Measurements from ENCODE around the gene OR4C45.
"Not testable (repeated sequence)": the region's sequence is repeated elsewhere in the genome, so short reads cannot be mapped to it uniquely, and the experiment has no call there.

OR4C45 gene

GRCh38 chr11:50078001-50078400 is 45.3 kb downstream of the OR4C45 start:
- H3F3A ChIP-seq (ENCODE audit: low read depth), result no peaks in the 10 kb centered on the region
- no peaks in the 10 kb centered on the region for H3K36me3 ChIP-seq (ENCODE audit: insufficient read depth, low read length)
- H3K9me2 ChIP-seq (replicated peaks; ENCODE audit: low read depth, low read length), result no peaks in the 10 kb centered on the region
- no peak for TF ChIP-seq EZH2phosphoT487 (IDR thresholded peaks at IDR 0.05; ENCODE audit: borderline replicate concordance)
- TF ChIP-seq CTCF (conservative IDR thresholded peaks at IDR 0.05; ENCODE audit: low read length), result no peak
- no peak overlapping the region for H3K4me2 ChIP-seq (ENCODE audit: low read depth, low read length, poor library complexity, severe bottlenecking)
- no peaks in the 10 kb centered on the region for H3K4me1 ChIP-seq (ENCODE audit: insufficient read depth, low read length, poor library complexity, severe bottlenecking)
- H3K9ac ChIP-seq (ENCODE audit: low read depth, low read length, poor library complexity, severe bottlenecking), result no peak overlapping the region
- H3K4me3 ChIP-seq (ENCODE audit: low read length, poor library complexity, severe bottlenecking), result no peak overlapping the region
- H2AFZ ChIP-seq (ENCODE audit: low read length), result no peak overlapping the region
- no peaks in the 10 kb centered on the region for H3K79me2 ChIP-seq (ENCODE audit: insufficient read depth, low read length)
- H4K20me1 ChIP-seq (ENCODE audit: insufficient read depth, low read length, poor library complexity, severe bottlenecking), result no peaks in the 10 kb centered on the region
- peaks cover 9% of the 10 kb centered on the region; the same call in 1 of the 2 replicates for H3K9me3 ChIP-seq (ENCODE audit: insufficient read depth, low read depth, low read length)
- H3K27me3 ChIP-seq (ENCODE audit: insufficient read depth, low read length, poor library complexity, severe bottlenecking), result no peaks in the 10 kb centered on the region

GRCh38 chr11:50078946-50079345 is 46.3 kb downstream of the OR4C45 start:
- not testable (repeated sequence) for H3K4me2 ChIP-seq (ENCODE audit: low read depth, low read length, poor library complexity, severe bottlenecking); H3K79me2 ChIP-seq (ENCODE audit: insufficient read depth, low read length); H3K9me2 ChIP-seq (replicated peaks; ENCODE audit: low read depth, low read length); H3K27me3 ChIP-seq (ENCODE audit: insufficient read depth, low read length, poor library complexity, severe bottlenecking); H3K9me3 ChIP-seq (ENCODE audit: insufficient read depth, low read depth, low read length); H4K20me1 ChIP-seq (ENCODE audit: insufficient read depth, low read length, poor library complexity, severe bottlenecking); H3K4me3 ChIP-seq (ENCODE audit: low read length, poor library complexity, severe bottlenecking); H3K9ac ChIP-seq (ENCODE audit: low read depth, low read length, poor library complexity, severe bottlenecking); H3K36me3 ChIP-seq (ENCODE audit: insufficient read depth, low read length); H2AFZ ChIP-seq (ENCODE audit: low read length); H3F3A ChIP-seq (ENCODE audit: low read depth); H3K4me1 ChIP-seq (ENCODE audit: insufficient read depth, low read length, poor library complexity, severe bottlenecking)

- H3K79me2 ChIP-seq (ENCODE audit: insufficient read depth, low read length), result no peaks in the 10 kb centered on the region
- no peak overlapping the region for H3K4me2 ChIP-seq (ENCODE audit: low read depth, low read length, poor library complexity, severe bottlenecking)
- H3K9ac ChIP-seq (ENCODE audit: low read depth, low read length, poor library complexity, severe bottlenecking), result no peak overlapping the region
- no peaks in the 10 kb centered on the region for H3K36me3 ChIP-seq (ENCODE audit: insufficient read depth, low read length)
- no peak overlapping the region for H3K4me3 ChIP-seq (ENCODE audit: low read length, poor library complexity, severe bottlenecking)
- no peaks in the 10 kb centered on the region for H3K4me1 ChIP-seq (ENCODE audit: insufficient read depth, low read length, poor library complexity, severe bottlenecking)
- no peak overlapping the region for H2AFZ ChIP-seq (ENCODE audit: low read length)
- H3K9me2 ChIP-seq (replicated peaks; ENCODE audit: low read depth, low read length), result no peaks in the 10 kb centered on the region
- no peaks in the 10 kb centered on the region for H3K27me3 ChIP-seq (ENCODE audit: insufficient read depth, low read length, poor library complexity, severe bottlenecking)
- no peak for TF ChIP-seq EZH2phosphoT487 (IDR thresholded peaks at IDR 0.05; ENCODE audit: borderline replicate concordance)
- no peak for TF ChIP-seq CTCF (conservative IDR thresholded peaks at IDR 0.05; ENCODE audit: low read length)
- no peaks in the 10 kb centered on the region for H3F3A ChIP-seq (ENCODE audit: low read depth)
- H3K9me3 ChIP-seq (ENCODE audit: insufficient read depth, low read depth, low read length), result peaks cover 9% of the 10 kb centered on the region; the same call in 1 of the 2 replicates
- no peaks in the 10 kb centered on the region for H4K20me1 ChIP-seq (ENCODE audit: insufficient read depth, low read length, poor library complexity, severe bottlenecking)
These were observed 47.6 kb downstream of the OR4C45 start for GRCh38 chr11:50080256-50080655.
